Measurements from ENCODE around the gene CYP4F2.
"Not testable (repeated sequence)": the region's sequence is repeated elsewhere in the genome, so short reads cannot be mapped to it uniquely, and the experiment has no call there.

CYP4F2 gene

GRCh38 chr19:15899561-15899960 is 1.7 kb upstream of the CYP4F2 start:
- not testable (repeated sequence) for DNase-seq

- DNase-seq = no peak
Measured at GRCh38 chr19:15897026-15897737, 692 bp downstream of the CYP4F2 start.

DNA sequence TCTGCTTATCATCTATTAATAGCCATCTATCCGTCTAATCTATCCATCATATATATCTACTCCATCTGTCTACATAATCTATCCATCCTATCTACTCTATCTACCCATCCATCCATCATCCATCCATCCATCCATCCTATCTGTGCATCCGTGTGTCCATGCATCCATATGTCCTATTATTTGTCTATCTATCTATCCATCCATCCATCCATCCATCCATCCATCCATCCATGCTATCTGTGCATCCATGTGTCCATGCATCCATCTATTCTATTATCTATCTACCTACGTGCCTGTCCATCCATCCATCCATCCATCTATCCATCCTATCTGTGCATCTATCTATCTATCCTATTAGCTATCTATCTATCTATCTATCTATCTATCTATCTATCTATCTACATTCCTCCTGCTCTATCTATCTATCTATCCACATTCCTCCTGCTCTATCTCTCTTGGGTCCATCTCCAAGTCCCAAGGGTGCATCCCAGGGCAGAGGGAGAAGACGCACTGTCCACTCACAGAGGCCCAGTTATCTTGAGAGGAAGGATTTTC is 1.9 kb downstream of the CYP4F2 start:
- DNase-seq = no peak

GRCh38 chr19:15894359-15894758 is 3.5 kb downstream of the CYP4F2 start:
- no peak for DNase-seq

DNA sequence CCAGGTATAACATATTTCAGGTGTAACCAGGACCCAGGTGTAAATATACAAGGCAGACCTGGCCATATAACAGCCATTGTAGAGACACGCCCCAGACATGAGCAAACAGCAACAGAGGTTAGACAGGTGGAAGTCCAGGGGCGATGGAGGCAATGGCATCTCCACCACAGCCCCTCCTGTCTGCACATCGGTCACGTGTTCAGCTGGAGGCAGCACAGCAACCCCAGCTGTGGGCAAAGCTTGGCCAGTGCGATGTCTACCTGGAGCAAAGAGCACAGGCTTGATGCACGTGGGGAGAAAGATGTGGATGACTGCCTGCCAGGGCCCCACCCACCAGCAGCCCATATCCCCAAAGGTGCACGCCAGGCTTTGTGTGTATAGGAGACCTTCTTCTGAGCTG is 4.4 kb downstream of the CYP4F2 start:
- no peak for DNase-seq

GRCh38 chr19:15892012-15892411 is 5.9 kb downstream of the CYP4F2 start:
- DNase-seq = no peak

DNA sequence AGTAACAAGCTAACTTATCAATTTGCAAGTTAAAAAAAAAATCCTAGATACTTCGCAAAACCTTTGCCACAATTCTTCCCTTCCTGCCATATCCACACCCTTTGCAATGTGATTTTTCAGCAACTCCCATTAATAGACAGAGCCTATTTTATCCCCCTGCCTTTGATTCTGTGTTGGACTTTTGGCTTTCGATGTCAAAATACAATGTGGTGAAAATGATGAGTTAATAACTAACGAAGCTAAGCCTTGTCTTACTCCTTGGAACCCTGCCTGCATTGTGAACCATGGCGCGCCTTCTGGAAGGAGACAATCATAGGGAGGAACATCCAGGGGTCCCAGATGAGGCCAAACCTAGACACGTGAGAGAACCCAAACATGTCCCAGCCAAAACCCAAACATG is 6.4 kb downstream of the CYP4F2 start:
- no peak for DNase-seq

DNA sequence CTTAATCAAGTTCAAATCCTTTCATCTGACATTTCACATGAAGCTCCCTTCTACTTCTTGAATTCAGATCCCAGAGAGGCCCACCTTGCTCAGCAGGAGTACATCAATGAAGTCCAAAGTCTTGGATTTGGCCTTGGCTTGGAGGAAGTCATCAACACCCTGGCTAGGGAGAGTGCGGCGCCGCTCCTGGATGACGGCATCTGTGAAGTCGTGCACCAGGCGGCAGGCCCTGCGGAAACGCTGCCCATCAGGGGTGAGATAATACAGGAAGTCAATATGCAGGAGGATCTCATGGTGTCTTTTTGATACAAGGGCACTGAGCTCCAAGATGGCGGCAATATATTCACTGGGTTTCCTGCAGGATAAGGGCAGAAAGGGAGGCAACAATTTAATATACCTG is 8.5 kb downstream of the CYP4F2 start:
- not testable (repeated sequence) for DNase-seq

DNA sequence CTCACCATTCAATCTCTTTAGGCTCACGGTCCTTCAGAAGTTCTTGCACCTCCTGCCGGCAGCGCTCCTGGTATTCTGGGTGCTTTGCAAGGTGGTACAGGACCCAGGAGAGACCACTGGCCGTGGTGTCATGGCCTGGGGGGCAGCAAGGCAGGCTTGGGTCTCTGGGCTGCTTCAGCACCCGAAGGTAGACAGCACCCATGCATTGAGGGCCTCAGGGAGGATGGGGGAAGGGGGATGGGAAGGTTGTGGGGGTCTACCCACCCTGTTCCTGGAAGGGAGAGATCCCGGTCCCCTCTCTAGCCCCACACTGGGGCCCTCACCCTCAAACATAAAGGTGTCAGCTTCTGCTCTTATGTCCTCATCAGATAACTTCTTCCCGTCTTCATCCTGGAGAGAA is 12.0 kb downstream of the CYP4F2 start:
- no peak for DNase-seq

- DNase-seq = no peak
Measured at GRCh38 chr19:15885167-15885566, 12.7 kb downstream of the CYP4F2 start.

DNA sequence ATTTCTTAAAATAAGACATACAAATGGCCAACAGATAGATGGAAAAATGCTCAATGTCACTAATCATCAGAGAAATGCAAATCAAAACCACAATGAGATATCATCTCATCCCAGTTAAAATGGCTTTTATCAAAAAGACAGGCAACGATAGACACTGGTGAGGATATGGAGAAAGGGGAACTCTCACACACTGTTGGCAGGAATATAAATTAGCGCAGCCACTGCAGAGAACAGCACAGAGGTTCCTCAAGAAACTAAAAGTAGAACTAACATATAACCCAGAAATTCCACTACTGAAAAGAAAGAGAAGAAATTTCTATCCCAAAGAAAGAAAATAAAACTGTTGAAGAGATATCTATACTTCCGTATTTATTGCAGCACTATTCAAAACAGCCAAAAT is 14.5 kb downstream of the CYP4F2 start:
- DNase-seq = not testable (repeated sequence)

GRCh38 chr19:15874821-15875474 is 22.9 kb downstream of the CYP4F2 start:
- no peak for DNase-seq

- DNase-seq = not testable (repeated sequence)
Measured at GRCh38 chr19:15873771-15874170, 24.1 kb downstream of the CYP4F2 start.

DNA sequence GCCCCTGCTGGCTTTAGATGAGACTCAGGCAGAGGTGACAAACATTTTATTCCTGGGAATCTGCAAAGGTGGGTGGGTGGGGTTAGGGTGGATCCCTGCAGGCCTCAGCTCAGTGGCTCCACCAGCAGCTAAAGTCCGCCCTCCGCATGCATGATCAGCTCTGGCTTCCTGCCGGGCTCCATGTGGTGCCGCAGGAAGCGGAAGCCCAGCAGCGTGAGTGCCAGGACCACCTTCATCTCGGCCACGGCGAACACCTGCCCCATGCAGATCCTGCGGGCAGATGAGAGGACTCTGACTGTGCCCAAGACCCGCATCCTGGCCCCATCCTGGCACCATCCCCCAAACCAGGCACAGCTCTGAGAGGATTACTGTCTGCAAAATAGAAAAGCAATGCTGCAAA is 26.3 kb downstream of the CYP4F2 start:
- DNase-seq = no peak

DNA sequence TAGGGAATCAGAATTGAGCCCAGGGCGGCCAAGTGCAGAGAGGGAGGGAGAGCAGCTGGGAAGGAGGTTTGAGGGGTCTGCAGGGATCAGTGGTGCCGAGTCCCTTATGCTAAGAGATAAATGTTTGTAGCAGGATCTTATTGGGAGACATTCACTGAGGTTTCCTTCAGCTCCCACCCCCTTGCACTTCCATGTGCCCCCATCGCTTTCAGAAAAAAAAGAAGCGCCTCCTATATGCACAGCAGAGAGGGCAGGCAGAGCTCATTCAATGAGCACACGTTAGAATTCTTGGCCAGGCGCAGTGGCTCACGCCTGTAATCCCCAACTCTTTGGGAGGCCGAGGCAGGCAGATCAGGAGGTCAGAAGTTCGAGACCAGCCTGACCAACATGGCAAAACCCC is 28.0 kb downstream of the CYP4F2 start:
- DNase-seq = no peak

- DNase-seq = peak in 1 of 2 experiments; percentile 19
Measured at GRCh38 chr19:15869109-15869555, 28.7 kb downstream of the CYP4F2 start.

GRCh38 chr19:15866636-15867035 is 31.2 kb downstream of the CYP4F2 start:
- no peak for DNase-seq

DNA sequence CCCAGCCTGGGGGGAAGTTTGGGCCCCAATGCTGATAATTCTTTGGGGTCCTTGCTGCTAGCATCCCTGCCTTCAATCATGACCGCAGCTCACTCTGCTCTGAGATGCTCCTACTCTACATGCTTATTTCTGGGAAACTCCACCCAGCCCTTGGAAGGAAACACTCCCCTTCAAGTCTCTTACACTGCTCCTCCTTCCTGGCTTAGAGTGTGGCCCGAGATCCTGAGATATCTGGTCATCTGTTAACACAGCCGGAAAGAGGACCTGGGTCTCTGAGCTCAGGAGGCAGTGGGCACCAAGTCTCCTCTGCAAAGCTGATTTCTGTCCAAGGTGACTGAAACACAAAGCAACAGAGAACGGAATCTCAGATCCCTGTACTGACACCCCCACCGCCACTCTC is 33.0 kb downstream of the CYP4F2 start:
- DNase-seq = no peak

GRCh38 chr19:15863272-15863671 is 34.6 kb downstream of the CYP4F2 start:
- no peak for DNase-seq

DNA sequence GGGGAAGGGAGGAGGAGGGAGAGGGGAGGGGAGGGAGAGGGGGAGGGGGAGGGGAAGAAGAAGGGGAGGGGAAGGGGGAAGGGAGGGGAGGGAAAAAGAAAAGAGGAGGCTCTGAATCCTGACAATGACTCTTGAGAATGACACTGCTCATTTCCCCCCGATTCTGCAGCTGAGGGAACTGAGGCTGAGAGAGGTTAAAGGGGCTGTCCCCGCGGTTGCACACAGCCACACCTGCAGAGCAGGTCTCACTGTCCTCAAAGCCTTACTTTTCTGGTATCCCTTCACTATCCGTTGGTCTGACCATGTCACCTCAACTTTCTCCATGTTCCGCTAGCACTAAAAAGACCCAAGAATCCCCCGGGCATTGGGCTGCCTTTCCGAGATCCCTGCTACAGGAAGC is 35.4 kb downstream of the CYP4F2 start:
- DNase-seq = no peak

- DNase-seq = no peak
Measured at GRCh38 chr19:15860522-15860921, 37.4 kb downstream of the CYP4F2 start.

GRCh38 chr19:15859187-15859586 is 38.7 kb downstream of the CYP4F2 start:
- no peak for DNase-seq

DNA sequence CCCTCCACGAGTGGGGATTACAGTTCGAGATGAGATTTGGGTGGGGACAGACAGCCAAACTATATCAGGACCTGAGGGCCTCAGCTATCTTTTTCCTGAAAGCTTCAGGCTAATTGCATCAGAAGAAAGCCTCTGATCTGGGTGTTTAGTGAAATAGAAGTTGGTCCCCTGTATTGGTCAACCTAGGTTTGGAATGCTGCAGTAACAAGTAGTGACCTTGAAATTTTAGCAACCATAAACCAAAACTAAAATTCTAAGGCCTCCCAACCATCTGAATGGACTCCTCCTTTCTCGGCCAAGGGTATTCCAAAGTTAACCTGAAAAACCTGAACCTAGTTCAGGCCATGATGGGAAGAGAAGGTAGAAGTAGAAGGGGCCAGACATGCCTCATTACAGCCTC is 47.5 kb downstream of the CYP4F2 start:
- DNase-seq = no peak

DNA sequence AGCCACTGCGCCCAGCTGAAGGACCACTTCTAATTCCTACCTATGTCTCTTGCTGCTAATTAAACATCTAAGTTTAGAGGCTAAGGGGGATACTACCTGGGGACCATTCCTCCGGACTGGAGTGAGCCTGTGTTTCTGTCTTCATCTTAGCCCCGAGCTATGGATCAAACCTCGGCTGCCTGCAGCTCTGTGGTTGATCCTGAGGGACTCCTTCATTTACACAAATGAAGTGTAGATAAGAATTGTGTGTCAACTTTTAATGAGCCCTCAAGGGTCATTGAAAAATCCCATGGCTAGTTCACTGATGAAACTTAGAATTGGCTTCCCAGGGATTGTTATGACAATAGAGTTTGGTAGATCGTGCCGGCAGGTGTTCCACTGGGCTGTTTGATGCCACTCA is 51.0 kb downstream of the CYP4F2 start:
- no peak for DNase-seq

DNA sequence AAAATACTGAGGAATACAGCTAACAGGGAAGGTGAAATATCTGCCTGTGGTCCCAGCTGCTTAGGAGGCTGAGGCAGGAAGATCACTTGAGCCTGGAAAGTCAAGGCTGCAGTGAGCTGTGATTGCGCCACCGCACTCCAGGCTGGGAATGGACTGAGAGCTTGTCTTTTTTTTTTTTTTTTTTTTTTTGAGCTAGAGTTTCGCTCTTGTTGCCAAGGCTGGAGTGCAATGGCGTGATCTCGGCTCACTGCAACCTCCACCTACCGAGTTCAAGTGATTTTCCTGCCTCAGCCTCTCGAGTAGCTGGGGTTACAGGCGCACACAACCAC is 54.0 kb downstream of the CYP4F2 start:
- not testable (repeated sequence) for DNase-seq
